ENCODE measurements around the gene WNT7A. TPM values are rescaled to one million over a fixed set of nuclear protein-coding genes. Genes with fewer than 3 reads are reported as not detected.

Gene WNT7A
- total and polyA plus RNA-seq, 9 donors, result under 0.01 to 1.0 (median 0.07) TPM; not detected in 4

- peaks cover 17% of the 10 kb centered on the region for H3K4me1 ChIP-seq (ENCODE audit: control insufficient read depth, insufficient read depth, low read length)
- 75% methylated on average over 12 of the region's 13 CpGs for WGBS (ENCODE audit: insufficient coverage)
- H3K36me3 ChIP-seq (ENCODE audit: control insufficient read depth, insufficient read depth, low read length), result no peaks in the 10 kb centered on the region
- H3K27ac ChIP-seq (ENCODE audit: low read length), result no peak overlapping the region
- no peak overlapping the region for H3K4me3 ChIP-seq (ENCODE audit: low read length)
- peaks cover 13% of the 10 kb centered on the region for H3K27me3 ChIP-seq (ENCODE audit: control insufficient read depth, insufficient read depth, low read length)
- peaks cover 2% of the 10 kb centered on the region for H3K9me3 ChIP-seq (replicated peaks; ENCODE audit: control insufficient read depth, low read depth, low read length)
- DNase-seq, result no peak
Measured at GRCh38 chr3:13785853-13786436, 93.9 kb downstream of the WNT7A start.

- no peak for DNase-seq
- Histone ChIP-seq H3K27me3 (ENCODE audit: control insufficient read depth, insufficient read depth, low read length) (peaks cover 10% of the 10 kb centered on the region), H3K27ac (ENCODE audit: low read length) (no peak overlapping the region), H3K36me3 (ENCODE audit: control insufficient read depth, insufficient read depth, low read length) (no peaks in the 10 kb centered on the region), H3K4me1 (ENCODE audit: control insufficient read depth, insufficient read depth, low read length) (peaks cover 17% of the 10 kb centered on the region), H3K4me3 (ENCODE audit: low read length) (no peak overlapping the region), H3K9me3 (replicated peaks; ENCODE audit: control insufficient read depth, low read depth, low read length) (peaks cover 2% of the 10 kb centered on the region)
- WGBS (ENCODE audit: insufficient coverage), result 76% methylated on average over 7 of the region's 7 CpGs
Measured at GRCh38 chr3:13785351-13785750, 94.5 kb downstream of the WNT7A start.

GRCh38 chr3:13783476-13783875 lies 96.4 kb downstream of the WNT7A start:
- Histone ChIP-seq H3K4me1 (ENCODE audit: control insufficient read depth, insufficient read depth, low read length) (peaks cover 17% of the 10 kb centered on the region), H3K27me3 (ENCODE audit: control insufficient read depth, insufficient read depth, low read length) (peaks cover 7% of the 10 kb centered on the region), H3K9me3 (replicated peaks; ENCODE audit: control insufficient read depth, low read depth, low read length) (peaks cover 2% of the 10 kb centered on the region), H3K36me3 (ENCODE audit: control insufficient read depth, insufficient read depth, low read length) (no peaks in the 10 kb centered on the region), H3K27ac (ENCODE audit: low read length) (no peak overlapping the region), H3K4me3 (ENCODE audit: low read length) (no peak overlapping the region)
- peak; percentile 9 for DNase-seq
- 69% methylated on average over 7 of the region's 8 CpGs for WGBS (ENCODE audit: insufficient coverage)

- Histone ChIP-seq H3K27me3 (ENCODE audit: control insufficient read depth, insufficient read depth, low read length) (peaks cover 7% of the 10 kb centered on the region), H3K27ac (ENCODE audit: low read length) (no peak overlapping the region), H3K4me1 (ENCODE audit: control insufficient read depth, insufficient read depth, low read length) (peaks cover 17% of the 10 kb centered on the region), H3K9me3 (replicated peaks; ENCODE audit: control insufficient read depth, low read depth, low read length) (peaks cover 2% of the 10 kb centered on the region), H3K4me3 (ENCODE audit: low read length) (no peak overlapping the region), H3K36me3 (ENCODE audit: control insufficient read depth, insufficient read depth, low read length) (no peaks in the 10 kb centered on the region)
- 17% methylated on average over 6 of the region's 11 CpGs for WGBS (ENCODE audit: insufficient coverage)
- peak; percentile 60 for DNase-seq
Measured at GRCh38 chr3:13782501-13782900, 97.4 kb downstream of the WNT7A start.

GRCh38 chr3:13781417-13781816 lies 98.5 kb downstream of the WNT7A start:
- H3K4me3 ChIP-seq (ENCODE audit: low read length), result no peak overlapping the region
- 78% methylated on average over 3 of the region's 5 CpGs for WGBS (ENCODE audit: insufficient coverage)
- H3K36me3 ChIP-seq (ENCODE audit: control insufficient read depth, insufficient read depth, low read length), result no peaks in the 10 kb centered on the region
- H3K4me1 ChIP-seq (ENCODE audit: control insufficient read depth, insufficient read depth, low read length), result peaks cover 17% of the 10 kb centered on the region
- H3K27me3 ChIP-seq (ENCODE audit: control insufficient read depth, insufficient read depth, low read length), result peaks cover 7% of the 10 kb centered on the region
- peaks cover 2% of the 10 kb centered on the region for H3K9me3 ChIP-seq (replicated peaks; ENCODE audit: control insufficient read depth, low read depth, low read length)
- DNase-seq, result no peak
- no peak overlapping the region for H3K27ac ChIP-seq (ENCODE audit: low read length)

GRCh38 chr3:13780432-13781176 lies 99.3 kb downstream of the WNT7A start:
- H3K4me1 ChIP-seq (ENCODE audit: control insufficient read depth, insufficient read depth, low read length), result peaks cover 17% of the 10 kb centered on the region
- peaks cover 2% of the 10 kb centered on the region for H3K9me3 ChIP-seq (replicated peaks; ENCODE audit: control insufficient read depth, low read depth, low read length)
- no peak overlapping the region for H3K4me3 ChIP-seq (ENCODE audit: low read length)
- DNase-seq, result no peak
- H3K27me3 ChIP-seq (ENCODE audit: control insufficient read depth, insufficient read depth, low read length), result peaks cover 6% of the 10 kb centered on the region
- 37% methylated on average over 4 of the region's 11 CpGs for whole genome bisulfite sequencing (ENCODE audit: insufficient coverage)
- H3K27ac ChIP-seq (ENCODE audit: low read length), result no peak overlapping the region
- H3K36me3 ChIP-seq (ENCODE audit: control insufficient read depth, insufficient read depth, low read length), result no peaks in the 10 kb centered on the region

- H3K27me3 ChIP-seq (ENCODE audit: control insufficient read depth, insufficient read depth, low read length), result peaks cover 2% of the 10 kb centered on the region
- DNase-seq, result no peak
- no peak overlapping the region for H3K27ac ChIP-seq (ENCODE audit: low read length)
- no peaks in the 10 kb centered on the region for H3K9me3 ChIP-seq (replicated peaks; ENCODE audit: control insufficient read depth, low read depth, low read length)
- no peaks in the 10 kb centered on the region for H3K4me1 ChIP-seq (ENCODE audit: control insufficient read depth, insufficient read depth, low read length)
- no peak overlapping the region for H3K4me3 ChIP-seq (ENCODE audit: low read length)
- WGBS (ENCODE audit: insufficient coverage), result 56% methylated on average over 2 of the region's 4 CpGs
- no peaks in the 10 kb centered on the region for H3K36me3 ChIP-seq (ENCODE audit: control insufficient read depth, insufficient read depth, low read length)
Measured at GRCh38 chr3:13776253-13777050, 103.4 kb downstream of the WNT7A start.

GRCh38 chr3:13772885-13773745 lies 106.8 kb downstream of the WNT7A start:
- Histone ChIP-seq H3K4me3 (ENCODE audit: low read length) (no peak overlapping the region), H3K27me3 (ENCODE audit: control insufficient read depth, insufficient read depth, low read length) (peaks cover 2% of the 10 kb centered on the region), H3K4me1 (ENCODE audit: control insufficient read depth, insufficient read depth, low read length) (no peaks in the 10 kb centered on the region), H3K9me3 (replicated peaks; ENCODE audit: control insufficient read depth, low read depth, low read length) (no peaks in the 10 kb centered on the region), H3K27ac (ENCODE audit: low read length) (no peak overlapping the region), H3K36me3 (ENCODE audit: control insufficient read depth, insufficient read depth, low read length) (no peaks in the 10 kb centered on the region)
- no peak for DNase-seq
- WGBS (ENCODE audit: insufficient coverage), result 80% methylated on average over 7 of the region's 18 CpGs

GRCh38 chr3:13772321-13772745 lies 107.5 kb downstream of the WNT7A start:
- Histone ChIP-seq H3K27ac (ENCODE audit: low read length) (no peak overlapping the region), H3K36me3 (ENCODE audit: control insufficient read depth, insufficient read depth, low read length) (no peaks in the 10 kb centered on the region), H3K9me3 (replicated peaks; ENCODE audit: control insufficient read depth, low read depth, low read length) (no peaks in the 10 kb centered on the region), H3K4me1 (ENCODE audit: control insufficient read depth, insufficient read depth, low read length) (no peaks in the 10 kb centered on the region), H3K4me3 (ENCODE audit: low read length) (no peak overlapping the region), H3K27me3 (ENCODE audit: control insufficient read depth, insufficient read depth, low read length) (peaks cover 2% of the 10 kb centered on the region)
- 67% methylated on average over 5 of the region's 7 CpGs for WGBS (ENCODE audit: insufficient coverage)
- DNase-seq, result no peak
